Lower lobe of right lung (tissue), 2 donors: Measurements from ENCODE around the gene GNG2. TPM values are rescaled to one million over a fixed set of nuclear protein-coding genes. Genes with fewer than 3 reads are reported as not detected.

ENCODE experiments used
- ATAC-seq, 2 donors: fragments of 200-7000 bp; cut with Tn5 transposase; one replicate each; pipeline ENCODE4 v1.9.1; 2020 to 2022; ENCODE audit warnings: mild to moderate bottlenecking in 2 of 2, moderate library complexity in 2 of 2
- DNase-seq: peaks from one replicate; pipeline ENCODE4 v3.0.0-alpha.2; 2020
- H3K27ac ChIP-seq: fragments of 200-600 bp; one replicate; pipeline ENCODE4 v1.8.0; 2022
- H3K27me3 ChIP-seq: fragments of 200-600 bp; one replicate; pipeline ENCODE4 v1.8.0; 2022; ENCODE audit warnings: low read depth
- H3K36me3 ChIP-seq: fragments of 200-600 bp; one replicate; pipeline ENCODE4 v1.8.0; 2022; ENCODE audit warnings: mild to moderate bottlenecking
- H3K4me1 ChIP-seq: fragments of 200-600 bp; one replicate; pipeline ENCODE4 v1.8.0; 2022
- H3K4me3 ChIP-seq: fragments of 200-600 bp; one replicate; pipeline ENCODE4 v1.8.0; 2022; ENCODE audit warnings: mild to moderate bottlenecking
- H3K9me3 ChIP-seq: fragments of 200-600 bp; one replicate; pipeline ENCODE4 v1.8.0; 2022
- CTCF ChIP-seq: fragments of 200-600 bp; IDR thresholded peaks from one replicate; pipeline ENCODE4 v1.8.0; 2022; ENCODE audit warnings: antibody characterized with exemption, mild to moderate bottlenecking
- intact Hi-C: fragments of 100-400 bp; cut with DNase I; formaldehyde crosslinking; loops from one replicate; pipeline ENCODE4 v1.11.0; 2022
- total RNA-seq: library from RNA; stranded (reverse); fragmentation: NEBNext Ultra II Directional; extraction: Animal tissue kit (Norgen Biotek cat#: 25700); gene quantifications from one replicate; pipeline ENCODE4 v1.2.1, GENCODE V29; 2021
- donor health status: DM: no; HTN: yes; CAD: no; lungs with severe emphysema.

Gene GNG2
- total RNA-seq, 1 donor from 2014 or later = 23.8 TPM

- intact Hi-C loops = no loop called here
- peak; percentile 85 to 91 for ATAC-seq
- H3K27ac ChIP-seq = peak overlapping the region; percentile 76
- peak overlapping the region; percentile 22 for H3K4me3 ChIP-seq
- no peaks in the 10 kb centered on the region for H3K9me3 ChIP-seq
- no peaks in the 10 kb centered on the region for H3K27me3 ChIP-seq
- no peaks in the 10 kb centered on the region for H3K4me1 ChIP-seq
- H3K36me3 ChIP-seq = no peaks in the 10 kb centered on the region
- DNase-seq = peak; percentile 57
- TF ChIP-seq CTCF = no peak
These were observed 13.6 kb upstream of the GNG2 start for GRCh38 chr14:51846631-51847488.

DNA sequence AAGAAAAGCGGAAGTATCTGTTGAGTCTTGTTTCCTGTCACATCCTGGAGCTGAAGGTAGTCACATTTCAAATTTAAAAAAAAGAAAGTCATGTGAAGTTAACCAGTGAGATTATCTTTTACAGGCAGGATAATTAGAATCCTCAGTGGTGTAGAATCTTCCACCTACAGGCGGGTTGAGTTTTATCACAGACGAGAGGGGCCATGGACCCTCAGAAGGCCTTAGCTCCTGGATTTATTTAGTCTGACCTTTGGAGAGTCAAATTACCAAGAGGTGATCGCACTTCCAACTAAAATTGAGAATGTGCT, 13.0 kb upstream of the GNG2 start:
- H3K27ac ChIP-seq = peak overlapping the region; percentile 76
- peak overlapping the region; percentile 22 for H3K4me3 ChIP-seq
- no peaks in the 10 kb centered on the region for H3K4me1 ChIP-seq
- intact Hi-C loops = no loop called here
- ATAC-seq = no peak
- no peaks in the 10 kb centered on the region for H3K36me3 ChIP-seq
- H3K27me3 ChIP-seq = no peaks in the 10 kb centered on the region
- H3K9me3 ChIP-seq = no peaks in the 10 kb centered on the region
- no peak for DNase-seq
- no peak for TF ChIP-seq CTCF

GRCh38 chr14:51848120-51848519, 12.3 kb upstream of the GNG2 start:
- intact Hi-C loops = no loop called here
- Histone ChIP-seq H3K4me1 (no peaks in the 10 kb centered on the region), H3K9me3 (no peaks in the 10 kb centered on the region), H3K36me3 (no peaks in the 10 kb centered on the region), H3K27ac (peak overlapping the region; percentile 31), H3K27me3 (no peaks in the 10 kb centered on the region), H3K4me3 (no peak overlapping the region)
- no peak for ATAC-seq
- DNase-seq = no peak
- no peak for TF ChIP-seq CTCF

DNA sequence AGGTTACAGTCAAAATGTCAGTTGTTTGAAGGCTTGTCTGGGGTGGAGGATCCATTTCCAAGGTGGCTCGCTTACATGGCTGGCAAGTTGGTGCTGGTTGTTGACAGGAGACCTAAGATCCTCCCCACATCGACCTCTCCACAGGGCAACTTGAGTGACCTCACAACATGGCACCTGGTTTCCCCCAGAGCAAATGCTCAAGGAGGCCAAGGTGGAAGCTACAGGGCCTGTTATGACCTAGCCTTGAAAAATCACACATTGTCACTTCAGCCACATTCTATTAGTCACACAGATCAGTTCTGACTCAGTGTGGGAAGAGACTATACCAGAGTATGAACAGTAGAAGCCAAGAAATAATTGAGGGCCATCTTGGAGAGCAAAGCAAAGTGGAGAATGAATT, 11.3 kb upstream of the GNG2 start:
- Histone ChIP-seq H3K4me1 (no peaks in the 10 kb centered on the region), H3K27me3 (no peaks in the 10 kb centered on the region), H3K36me3 (no peaks in the 10 kb centered on the region), H3K27ac (no peak overlapping the region), H3K4me3 (no peak overlapping the region), H3K9me3 (no peaks in the 10 kb centered on the region)
- no peak for TF ChIP-seq CTCF
- intact Hi-C loops = no loop called here
- no peak for ATAC-seq
- DNase-seq = no peak

GRCh38 chr14:51850651-51851050, 9.8 kb upstream of the GNG2 start:
- intact Hi-C loops = no loop called here
- no peaks in the 10 kb centered on the region for H3K9me3 ChIP-seq
- no peak for TF ChIP-seq CTCF
- ATAC-seq (no peak), DNase-seq (no peak)
- H3K36me3 ChIP-seq = no peaks in the 10 kb centered on the region
- H3K4me1 ChIP-seq = no peaks in the 10 kb centered on the region
- no peaks in the 10 kb centered on the region for H3K27me3 ChIP-seq
- no peak overlapping the region for H3K27ac ChIP-seq
- H3K4me3 ChIP-seq = no peak overlapping the region
